AG20443 (cell line): Measurements from ENCODE around the gene PTH2.
"Not testable (repeated sequence)": the region's sequence is repeated elsewhere in the genome, so short reads cannot be mapped to it uniquely, and the experiment has no call there.

Source experiments
- DNase-seq: peaks from one replicate; pipeline ENCODE4 v3.0.0; 2012; ENCODE audit warnings: low spot score, mixed read lengths

The PTH2 gene

GRCh38 chr19:49447485-49448431, 24.5 kb upstream of the PTH2 start:
- DNase-seq: no peak

DNA sequence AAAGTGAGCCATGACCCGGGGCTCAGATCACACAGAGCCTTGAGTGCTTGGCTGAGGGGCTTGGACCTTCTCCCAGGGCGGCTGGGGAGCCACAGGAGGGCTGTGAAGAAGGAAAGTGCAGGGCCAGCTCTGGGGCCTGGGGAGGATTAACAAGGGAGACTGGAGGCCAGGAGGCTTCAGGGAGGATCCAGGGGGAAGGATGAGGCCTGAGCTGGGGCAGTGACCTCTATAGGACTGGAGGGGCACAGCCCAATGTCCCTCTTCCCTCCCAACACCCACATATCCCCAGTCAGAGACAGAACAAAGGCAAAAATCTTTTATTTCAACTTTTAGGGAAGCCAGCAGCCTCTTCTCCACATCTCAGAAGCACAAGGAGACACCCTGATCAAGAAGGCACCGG, 22.8 kb upstream of the PTH2 start:
- DNase-seq: no peak

DNA sequence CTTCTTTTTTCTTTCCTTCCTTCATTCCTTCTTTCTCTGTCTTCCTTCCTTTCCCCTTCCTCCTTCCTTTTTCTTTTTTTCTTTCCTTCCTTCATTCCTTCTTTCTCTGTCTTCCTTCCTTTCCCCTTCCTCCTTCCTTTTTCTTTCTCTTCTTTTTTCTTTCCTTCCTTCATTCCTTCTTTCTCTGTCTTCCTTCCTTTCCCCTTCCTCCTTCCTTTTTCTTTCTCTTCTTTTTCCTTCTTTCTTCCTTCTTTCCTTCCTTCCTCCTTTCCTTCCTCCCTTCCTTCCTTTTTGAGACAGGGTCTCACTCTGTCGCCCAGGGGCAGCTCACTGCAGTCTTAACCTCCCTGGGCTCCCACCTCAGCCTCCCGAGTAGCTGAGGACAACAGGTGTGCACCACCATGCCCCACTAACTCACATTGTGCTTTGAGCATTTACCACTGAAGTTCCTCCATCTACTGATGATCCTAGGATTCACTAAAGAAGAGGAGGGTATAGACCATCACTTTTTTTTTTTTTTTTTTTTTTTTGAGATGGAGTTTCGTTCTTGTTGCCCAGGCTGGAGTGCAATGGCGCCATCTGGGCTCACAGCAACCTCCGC, 21.0 kb upstream of the PTH2 start:
- DNase-seq: not testable (repeated sequence)

DNA sequence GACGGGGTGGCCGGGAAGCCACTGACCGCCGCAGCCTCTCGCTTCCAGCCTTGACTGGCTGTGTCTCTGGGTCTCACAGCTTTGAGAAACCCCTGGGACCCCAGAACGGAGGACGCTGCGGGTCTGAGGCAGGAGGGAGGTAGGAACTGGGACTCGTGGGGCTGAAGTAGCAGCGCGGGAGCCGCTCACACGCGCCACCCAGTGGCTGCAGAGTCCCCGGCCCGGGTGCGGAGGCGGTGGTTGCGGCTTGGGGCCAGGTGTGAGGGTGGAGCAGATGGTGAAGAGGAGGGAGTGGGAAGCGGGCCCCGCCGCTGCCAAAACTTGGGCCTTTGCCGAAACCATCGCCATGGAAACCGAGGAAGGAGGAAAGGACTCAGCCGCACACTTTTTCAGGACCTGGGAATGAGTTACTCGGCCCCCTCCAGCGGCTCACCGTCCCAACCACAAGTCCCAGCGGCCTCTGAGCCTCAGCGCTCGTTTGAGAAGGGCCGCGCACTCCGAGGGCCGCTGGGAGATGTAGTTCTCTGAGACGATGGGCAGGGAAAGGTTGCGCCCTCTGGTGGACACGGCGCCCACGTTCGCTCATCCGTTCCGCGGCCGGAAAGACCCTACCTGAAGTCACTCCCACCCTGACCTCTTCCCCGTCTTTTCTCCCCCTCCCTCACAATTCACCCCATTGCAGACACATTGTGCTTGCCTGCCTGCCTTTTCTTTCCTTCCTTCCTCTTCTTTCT, 20.3 kb upstream of the PTH2 start:
- DNase-seq: peak; percentile 91

- peak; percentile 95 for DNase-seq
Observed at GRCh38 chr19:49442771-49443365, 19.6 kb upstream of the PTH2 start.

GRCh38 chr19:49442354-49442753, 19.1 kb upstream of the PTH2 start:
- peak; percentile 63 for DNase-seq

- DNase-seq: no peak
Observed at GRCh38 chr19:49441960-49442350, 18.7 kb upstream of the PTH2 start.

GRCh38 chr19:49441210-49441959, 18.1 kb upstream of the PTH2 start, which contains the start of gene SLC17A7:
Gene SLC17A7 (minus strand): TSS chr19:49441527. CDS start chr19:49441379, 148 bp downstream.
- peak; percentile 72 for DNase-seq

DNA sequence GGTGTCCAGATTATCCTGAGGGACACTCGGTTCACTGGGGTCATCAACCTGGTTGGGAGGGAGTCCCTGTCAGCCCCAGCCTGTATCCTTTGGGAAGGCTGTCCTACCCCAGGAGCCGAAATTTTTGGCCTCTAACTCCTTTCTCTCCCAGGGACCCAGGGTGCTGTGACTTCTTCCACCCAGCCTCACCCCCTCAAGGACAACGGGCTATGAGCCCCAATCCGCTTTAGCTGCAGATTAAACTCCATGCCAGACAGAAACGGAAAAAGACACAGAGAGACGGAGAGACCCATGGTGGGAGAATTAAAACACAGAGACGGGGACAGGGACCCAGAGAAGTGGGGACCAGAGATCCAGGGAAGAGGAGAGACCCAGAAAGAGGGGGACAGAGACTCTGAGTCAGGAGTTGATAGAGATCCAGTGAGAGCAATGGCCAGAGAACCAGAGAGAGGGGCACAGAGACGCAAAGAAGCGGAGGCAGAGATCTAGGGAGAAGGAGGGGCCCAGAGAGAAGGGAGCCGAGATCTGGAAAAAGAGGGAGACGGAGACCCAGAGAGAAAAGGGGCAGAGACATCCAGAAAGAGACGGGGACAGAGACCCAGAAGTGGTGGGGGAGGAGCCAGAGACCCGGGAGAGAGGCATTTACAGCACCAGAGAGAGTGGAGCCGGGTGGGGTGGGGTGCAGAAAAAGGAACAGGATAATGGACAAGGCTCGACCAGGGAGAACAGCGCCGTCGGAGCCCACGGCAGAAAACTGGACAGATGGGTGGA, 17.4 kb upstream of the PTH2 start:
- DNase-seq: no peak

DNA sequence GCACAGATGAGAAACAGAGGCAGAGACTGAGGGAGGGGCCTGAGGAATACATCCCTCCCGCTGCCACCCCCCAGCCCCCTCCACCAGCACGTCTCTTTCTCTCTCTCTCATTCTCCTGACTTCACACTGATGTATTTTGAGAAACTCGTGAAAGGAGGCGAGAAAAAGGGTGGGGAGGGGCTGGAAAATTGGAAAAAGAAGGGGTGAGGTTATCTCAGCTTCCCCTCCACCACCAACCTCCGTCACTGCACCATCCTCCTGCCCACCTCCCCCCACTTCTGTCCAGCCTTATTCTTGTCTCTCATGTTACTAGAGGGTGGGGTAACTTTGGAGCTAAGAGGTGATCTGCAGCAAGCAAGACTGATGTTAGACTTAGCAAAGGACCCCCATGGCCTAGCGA, 16.6 kb upstream of the PTH2 start:
- DNase-seq: no peak

DNA sequence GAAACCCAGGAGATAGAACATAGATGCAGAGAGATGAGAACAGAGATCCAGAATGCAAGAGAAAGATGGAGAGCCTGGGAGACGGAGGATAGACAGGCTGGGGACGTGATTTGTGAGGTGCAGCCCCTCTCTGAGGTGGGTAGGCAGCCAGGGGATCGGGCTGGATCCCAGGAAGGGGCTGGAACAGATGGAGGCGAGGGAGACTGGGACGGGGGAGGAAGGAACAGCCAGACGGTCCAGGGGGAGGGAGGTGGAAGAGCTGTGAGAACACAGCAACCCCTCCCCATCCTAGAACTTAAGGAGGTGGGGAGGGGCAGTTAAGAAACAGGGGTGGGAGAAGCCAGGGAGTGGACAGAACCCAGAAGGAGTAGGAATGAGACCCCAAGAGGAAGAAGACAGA, 15.0 kb upstream of the PTH2 start:
- no peak for DNase-seq

DNA sequence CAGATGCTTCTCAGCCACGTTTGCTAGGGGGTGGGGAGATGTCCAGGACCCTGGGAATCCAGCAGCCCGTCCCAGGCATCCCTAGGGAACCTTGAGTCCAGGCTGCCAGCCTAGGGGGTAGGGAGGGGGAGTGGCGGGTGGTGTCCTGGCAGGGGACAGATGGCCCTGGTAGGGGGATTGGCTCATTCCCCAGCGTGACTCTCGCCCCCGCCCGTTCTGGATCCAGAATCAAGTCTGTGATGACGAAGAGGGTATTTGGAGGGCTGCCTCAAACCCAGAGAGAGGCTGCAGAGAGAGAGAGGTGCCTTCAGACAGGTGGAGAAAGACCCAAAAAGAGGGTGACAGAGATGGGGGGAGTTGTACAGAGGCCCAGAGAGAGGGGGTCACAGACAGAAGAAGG, 14.0 kb upstream of the PTH2 start:
- no peak for DNase-seq

- DNase-seq: no peak
Observed at GRCh38 chr19:49436381-49437017, 13.3 kb upstream of the PTH2 start.

GRCh38 chr19:49435670-49436069, 12.4 kb upstream of the PTH2 start:
- no peak for DNase-seq

GRCh38 chr19:49434907-49435583, 11.8 kb upstream of the PTH2 start:
- DNase-seq: no peak

GRCh38 chr19:49433240-49433901, 10.1 kb upstream of the PTH2 start:
- no peak for DNase-seq

DNA sequence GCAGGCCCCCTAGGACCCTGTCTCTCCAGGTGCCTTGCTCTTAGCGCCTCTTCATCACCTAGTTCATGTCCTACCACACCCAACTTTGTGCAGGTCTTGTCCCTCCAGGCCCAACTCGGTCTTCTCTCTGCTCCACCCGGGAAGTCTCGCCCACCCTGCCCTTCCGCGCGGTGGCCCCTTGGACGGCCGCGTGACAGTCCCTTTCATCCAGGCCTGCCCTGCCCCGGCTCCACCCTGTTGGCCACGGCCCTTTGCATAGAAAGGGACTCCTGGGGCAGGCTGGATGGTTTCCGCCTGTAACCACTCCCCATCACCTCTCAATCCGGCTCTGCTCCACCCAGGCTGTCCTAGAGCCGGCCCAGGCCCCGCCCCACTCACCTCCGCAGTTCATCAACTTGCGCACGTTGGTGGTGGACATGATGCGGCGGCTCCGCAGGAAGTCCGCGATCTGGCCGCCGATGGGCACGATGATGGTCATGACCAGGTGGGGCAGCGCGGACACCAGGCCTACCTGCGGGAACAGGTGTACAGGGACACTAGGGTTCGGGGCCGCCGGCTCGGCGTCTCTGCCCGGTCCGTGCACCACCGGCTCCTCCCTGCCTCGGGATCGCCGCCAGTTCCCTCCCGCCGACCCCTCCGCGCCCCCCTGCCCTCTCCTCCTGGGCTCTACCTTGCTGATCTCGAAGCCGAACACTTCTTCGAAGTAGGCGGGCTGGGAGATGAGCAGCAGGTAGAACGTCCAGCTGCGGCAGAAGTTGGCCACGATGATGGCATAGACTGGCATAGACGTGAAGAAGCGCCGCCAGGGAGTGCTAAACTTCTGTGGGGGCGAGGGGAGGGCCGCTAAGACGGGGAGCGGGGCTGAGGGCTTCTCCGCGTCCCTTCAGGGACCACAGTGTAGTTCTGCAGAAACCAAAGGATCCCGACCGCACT, 9.2 kb upstream of the PTH2 start:
- no peak for DNase-seq

DNA sequence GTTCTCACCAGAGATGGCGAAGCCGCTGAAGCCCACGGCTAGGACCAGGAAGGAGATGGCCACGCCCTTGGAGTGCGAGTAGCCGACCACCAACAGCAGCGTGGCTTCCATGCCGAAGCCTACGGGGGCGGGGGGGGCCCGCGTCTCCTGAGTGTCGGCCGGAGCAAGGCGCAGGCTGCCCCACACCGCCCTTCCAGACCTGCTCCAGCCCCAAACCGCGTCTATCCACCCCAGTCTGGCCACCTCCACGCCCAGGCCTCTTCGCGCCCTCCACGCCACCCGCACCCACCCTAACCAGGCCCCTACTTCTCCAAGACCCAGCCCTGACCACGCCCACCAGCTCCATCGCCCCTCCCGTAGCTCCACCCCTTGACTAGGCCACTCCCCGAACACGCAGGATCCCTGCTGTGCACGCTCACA, 8.1 kb upstream of the PTH2 start:
- DNase-seq: no peak
